Epithelial cell of esophagus (primary cell): ENCODE results near the gene AATF.

Experiments
- DNase-seq: peaks from one replicate; pipeline ENCODE4 v3.0.0; 2010; ENCODE audit warnings: low read depth
- H3K4me3 ChIP-seq: 2 replicates; pipeline ENCODE4 v1.5.1; 2011; ENCODE audit warnings: mild to moderate bottlenecking, low read length, control low read depth
- CTCF ChIP-seq: IDR thresholded peaks from 2 replicates; pipeline ENCODE4 v1.5.1; 2011; ENCODE audit warnings: low read depth, mild to moderate bottlenecking, low read length, control low read depth, inconsistent platforms; ENCODE audit not compliant: insufficient read depth; ENCODE audit errors: missing control alignments

The AATF gene

GRCh38 chr17:37086334-37086733, 137.6 kb downstream of the AATF start:
- no peak overlapping the region for H3K4me3 ChIP-seq
- no peak for TF ChIP-seq CTCF
- DNase-seq = no peak

DNA sequence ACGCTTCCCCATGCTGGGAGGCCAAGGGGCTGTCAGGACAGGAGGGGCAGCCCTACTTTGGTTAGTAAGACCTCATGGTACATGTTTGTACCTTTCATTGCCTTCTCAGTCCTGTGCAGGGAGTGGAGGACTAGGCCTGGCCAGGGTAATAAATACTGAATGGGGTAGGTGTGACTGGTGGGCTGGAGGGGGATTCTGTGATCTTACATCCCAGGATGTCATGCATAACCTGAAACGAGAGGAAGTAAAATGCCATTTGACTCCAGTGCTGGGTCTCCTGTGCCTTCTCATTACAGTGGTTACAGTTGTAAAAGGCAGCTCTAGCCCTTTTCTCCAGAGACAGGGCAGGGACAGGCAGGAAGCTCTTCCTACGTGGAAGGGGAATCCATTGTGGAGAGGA, 138.2 kb downstream of the AATF start:
- TF ChIP-seq CTCF = no peak
- DNase-seq = no peak
- no peak overlapping the region for H3K4me3 ChIP-seq

- H3K4me3 ChIP-seq = no peak overlapping the region
- no peak for DNase-seq
- no peak for TF ChIP-seq CTCF
These were observed 138.9 kb downstream of the AATF start for GRCh38 chr17:37087683-37088082.

DNA sequence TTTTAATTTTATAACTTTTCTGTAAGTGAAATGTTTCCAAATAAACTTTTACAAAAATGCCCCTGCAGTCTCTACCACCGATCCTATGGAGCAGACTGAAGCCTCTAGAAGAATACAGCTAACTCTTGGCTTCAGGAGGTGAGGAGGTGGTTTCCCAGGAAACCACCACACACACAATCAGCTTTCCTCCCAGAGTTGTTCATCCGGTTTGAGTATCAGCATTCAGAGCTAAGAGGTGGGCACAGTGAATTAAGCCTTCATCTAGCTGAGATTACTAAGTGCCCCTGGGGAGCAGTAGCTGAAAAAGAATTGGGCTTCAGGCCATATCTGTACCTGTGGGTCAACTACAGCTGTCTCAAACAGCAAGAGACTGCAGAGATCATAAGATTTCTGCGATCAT, 139.7 kb downstream of the AATF start:
- peak; percentile 66 for DNase-seq
- TF ChIP-seq CTCF = no peak
- no peak overlapping the region for H3K4me3 ChIP-seq

DNA sequence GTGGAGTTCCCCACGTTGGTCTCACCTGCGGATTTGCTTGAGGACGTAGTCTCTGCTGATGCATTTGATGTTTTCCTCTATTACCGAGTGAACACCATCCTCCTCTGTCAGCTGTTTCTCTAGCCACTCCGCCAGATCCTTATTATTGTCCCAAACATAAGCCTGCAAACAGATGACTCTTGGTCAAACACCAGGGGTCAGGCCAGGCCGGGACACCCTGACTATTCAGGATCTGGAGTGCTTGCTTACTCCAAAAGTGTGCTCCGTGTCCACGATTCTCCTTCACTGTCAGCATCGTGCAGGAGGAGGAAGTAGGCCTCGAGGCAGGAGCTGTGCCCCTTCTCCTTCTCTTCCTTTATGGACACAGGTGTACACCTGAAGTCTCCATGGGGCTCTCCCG, 140.2 kb downstream of the AATF start:
- peak; percentile 3 for TF ChIP-seq CTCF
- no peak for DNase-seq
- H3K4me3 ChIP-seq = no peak overlapping the region

GRCh38 chr17:37089956-37090355, 141.2 kb downstream of the AATF start:
- H3K4me3 ChIP-seq = no peak overlapping the region
- no peak for TF ChIP-seq CTCF

DNA sequence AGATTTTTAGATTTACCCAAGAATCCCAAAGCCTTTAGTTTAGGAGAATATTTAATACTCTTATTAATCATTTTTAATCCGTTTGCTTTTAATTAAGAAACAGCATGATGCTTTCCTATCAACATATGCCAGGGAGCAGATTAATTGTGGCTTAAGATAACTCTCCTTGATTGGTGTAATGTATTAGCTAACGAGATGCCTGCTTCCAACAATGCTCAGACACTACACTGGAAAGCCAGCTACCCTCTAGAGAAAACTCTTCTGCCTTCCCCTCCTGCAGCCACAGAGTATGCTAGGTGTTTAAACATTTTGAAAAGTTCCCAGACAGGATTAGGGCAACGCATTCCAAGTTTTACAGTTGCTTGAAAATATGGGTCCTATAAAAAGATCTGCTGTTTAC, 142.2 kb downstream of the AATF start:
- DNase-seq = no peak
- no peak for TF ChIP-seq CTCF

More at GRCh38 chr17:37089956-37090355, 141.2 kb downstream of the AATF start:
- no peak for DNase-seq

More for the DNA sequence above, 142.2 kb downstream of the AATF start:
- no peak overlapping the region for H3K4me3 ChIP-seq
